SK-N-MC (cell line): ENCODE results near the gene ZNF460.

Experiments used
- EZH2 ChIP-seq: fragments of 200-600 bp; sonication (generic); IDR thresholded peaks from one replicate; pipeline ENCODE4 v1.6.1; 2017; ENCODE audit warnings: antibody characterized with exemption
- FOXP2 ChIP-seq: optimal IDR thresholded peaks from 2 replicates; pipeline ENCODE3; 2011; ENCODE audit warnings: mild to moderate bottlenecking, moderate library complexity; ENCODE audit not compliant: insufficient read depth; ENCODE audit errors: extremely low read length, control extremely low read depth
- POLR2AphosphoS5 ChIP-seq: IDR thresholded peaks from 2 replicates; pipeline ENCODE4 v1.6.1; 2012; ENCODE audit warnings: mild to moderate bottlenecking, low read depth, low read length, borderline replicate concordance

DNA sequence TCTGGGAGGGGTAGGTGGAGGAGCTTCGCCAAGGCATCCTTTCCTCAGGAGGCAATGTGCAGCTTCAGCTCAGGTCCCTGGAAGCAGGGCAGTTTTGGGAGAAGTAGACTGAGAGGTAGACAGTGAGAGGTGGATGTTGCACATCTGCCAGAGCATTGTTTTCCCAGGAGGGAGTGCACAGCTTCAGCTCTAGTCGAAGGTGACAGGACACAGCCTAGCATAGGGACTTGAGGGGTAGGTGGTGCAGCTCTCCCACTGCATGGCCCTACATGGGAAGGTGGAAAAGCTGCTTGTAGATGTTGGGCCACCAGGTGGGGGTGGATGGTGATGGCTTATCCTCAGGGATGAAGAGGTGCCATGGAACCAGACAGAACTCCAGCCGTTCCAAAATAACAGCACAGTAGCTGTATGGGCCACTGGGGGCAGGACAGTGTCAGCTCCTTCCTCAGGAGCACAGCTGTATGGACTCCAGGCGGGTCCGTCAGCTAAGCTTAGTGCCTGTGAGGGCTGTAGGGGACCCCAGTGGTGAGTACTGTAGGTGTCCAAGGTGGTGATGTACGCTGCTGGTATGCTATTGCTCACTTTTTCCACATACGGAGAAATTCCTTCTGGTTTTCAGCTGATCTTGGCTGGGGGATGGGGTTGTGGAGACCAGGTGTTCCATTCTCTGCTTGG is 22.6 kb downstream of the ZNF460 start:
- TF ChIP-seq EZH2 (no peak), POLR2AphosphoS5 (no peak), FOXP2 (no peak)
